IPS-11a (cell line): Measurements from ENCODE around the gene MFSD6.

Source experiments
- H3K4me3 ChIP-seq: one replicate; pipeline ENCODE4 v1.5.1; 2013; ENCODE audit warnings: low read depth, low read length, control low read depth

The MFSD6 gene

GRCh38 chr2:190435031-190435670 lies 27.0 kb downstream of the MFSD6 start:
- H3K4me3 ChIP-seq: no peak overlapping the region

GRCh38 chr2:190436557-190436956 lies 28.4 kb downstream of the MFSD6 start:
- no peak overlapping the region for H3K4me3 ChIP-seq

GRCh38 chr2:190440113-190440512 lies 32.0 kb downstream of the MFSD6 start:
- no peak overlapping the region for H3K4me3 ChIP-seq

GRCh38 chr2:190441564-190441963 lies 33.4 kb downstream of the MFSD6 start:
- H3K4me3 ChIP-seq: no peak overlapping the region

GRCh38 chr2:190443055-190443454 lies 34.9 kb downstream of the MFSD6 start:
- H3K4me3 ChIP-seq: no peak overlapping the region

- H3K4me3 ChIP-seq: no peak overlapping the region
Measured at GRCh38 chr2:190443778-190444481, 35.8 kb downstream of the MFSD6 start.

- no peak overlapping the region for H3K4me3 ChIP-seq
Measured at GRCh38 chr2:190444976-190445375, 36.8 kb downstream of the MFSD6 start.

GRCh38 chr2:190446193-190446592 lies 38.0 kb downstream of the MFSD6 start:
- H3K4me3 ChIP-seq: no peak overlapping the region

GRCh38 chr2:190446750-190447516 lies 38.8 kb downstream of the MFSD6 start:
- no peak overlapping the region for H3K4me3 ChIP-seq

GRCh38 chr2:190447766-190448165 lies 39.6 kb downstream of the MFSD6 start:
- no peak overlapping the region for H3K4me3 ChIP-seq

- no peak overlapping the region for H3K4me3 ChIP-seq
Measured at GRCh38 chr2:190449925-190450324, 41.8 kb downstream of the MFSD6 start.

GRCh38 chr2:190450363-190450762 lies 42.2 kb downstream of the MFSD6 start:
- H3K4me3 ChIP-seq: no peak overlapping the region

GRCh38 chr2:190451561-190452176 lies 43.5 kb downstream of the MFSD6 start:
- no peak overlapping the region for H3K4me3 ChIP-seq

GRCh38 chr2:190452433-190452832 lies 44.3 kb downstream of the MFSD6 start:
- no peak overlapping the region for H3K4me3 ChIP-seq

- no peak overlapping the region for H3K4me3 ChIP-seq
Measured at GRCh38 chr2:190454795-190455194, 46.6 kb downstream of the MFSD6 start.

GRCh38 chr2:190455358-190456095 lies 47.4 kb downstream of the MFSD6 start:
- no peak overlapping the region for H3K4me3 ChIP-seq

GRCh38 chr2:190456833-190457232 lies 48.7 kb downstream of the MFSD6 start:
- no peak overlapping the region for H3K4me3 ChIP-seq

GRCh38 chr2:190457256-190457655 lies 49.1 kb downstream of the MFSD6 start:
- no peak overlapping the region for H3K4me3 ChIP-seq

- no peak overlapping the region for H3K4me3 ChIP-seq
Measured at GRCh38 chr2:190458352-190459107, 50.4 kb downstream of the MFSD6 start.

GRCh38 chr2:190459881-190460280 lies 51.7 kb downstream of the MFSD6 start:
- H3K4me3 ChIP-seq: no peak overlapping the region
